ENCODE measurements around the gene MMP24.

The MMP24 gene

GRCh38 chr20:35316086-35316485 is 89.6 kb downstream of the MMP24 start:
- no peak for DNase-seq

- DNase-seq: no peak
Measured at GRCh38 chr20:35317416-35318210, 91.1 kb downstream of the MMP24 start.

- no peak for DNase-seq
Measured at GRCh38 chr20:35318502-35319157, 92.1 kb downstream of the MMP24 start.

- no peak for DNase-seq
Measured at GRCh38 chr20:35319192-35319870, 92.8 kb downstream of the MMP24 start.

GRCh38 chr20:35319871-35320197 is 93.3 kb downstream of the MMP24 start:
- DNase-seq: no peak

GRCh38 chr20:35320396-35321126 is 94.1 kb downstream of the MMP24 start:
- no peak for DNase-seq

GRCh38 chr20:35325401-35325800 is 98.9 kb downstream of the MMP24 start:
- DNase-seq: no peak

GRCh38 chr20:35326021-35326739 is 99.7 kb downstream of the MMP24 start:
- no peak for DNase-seq

Measured in stimulated activated CD4-positive, alpha-beta T cell treated with anti-CD3 and anti-CD28 coated beads, Interleukin-2, amount 100 ng/mL, for 24 hours (primary cell).